HG02623 (cell line): ENCODE measurements around the gene GINS3.

Source experiments
- ATAC-seq: cut with Tn5 transposase; IDR thresholded peaks from one replicate; pipeline ENCODE4 v1.9.1; 2021; ENCODE audit warnings: moderate library complexity; ENCODE audit not compliant: unreplicated experiment

Gene GINS3

GRCh38 chr16:58392215-58393137, at the start of gene GINS3:
Gene GINS3 (plus strand): TSS chr16:58392471. CDS start chr16:58392602, 131 bp downstream.
- peak; percentile 95 for ATAC-seq

DNA sequence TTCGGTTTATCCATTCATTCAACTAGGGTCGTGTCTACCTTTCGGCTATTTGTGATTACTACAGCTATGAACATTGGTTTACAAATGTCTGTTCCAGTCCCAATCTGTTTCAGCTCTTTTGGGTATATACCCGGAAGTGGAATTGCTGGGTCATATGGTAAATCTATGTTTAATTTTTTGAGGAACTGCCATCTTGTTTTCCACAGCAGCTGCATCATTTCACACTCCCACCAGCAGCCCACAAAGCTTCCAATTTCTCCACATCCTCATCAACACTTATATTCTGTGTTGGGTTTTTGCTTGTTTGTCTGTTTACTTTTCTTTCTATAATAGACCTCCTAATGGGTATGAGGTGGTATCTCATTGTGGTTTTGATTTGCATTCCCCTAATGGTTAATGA, 48.7 kb upstream of the GINS3 start:
- no peak for ATAC-seq

- no peak for ATAC-seq
Measured at GRCh38 chr16:58345574-58346354, 46.5 kb upstream of the GINS3 start.

GRCh38 chr16:58346831-58347371, 45.4 kb upstream of the GINS3 start:
- ATAC-seq: no peak

DNA sequence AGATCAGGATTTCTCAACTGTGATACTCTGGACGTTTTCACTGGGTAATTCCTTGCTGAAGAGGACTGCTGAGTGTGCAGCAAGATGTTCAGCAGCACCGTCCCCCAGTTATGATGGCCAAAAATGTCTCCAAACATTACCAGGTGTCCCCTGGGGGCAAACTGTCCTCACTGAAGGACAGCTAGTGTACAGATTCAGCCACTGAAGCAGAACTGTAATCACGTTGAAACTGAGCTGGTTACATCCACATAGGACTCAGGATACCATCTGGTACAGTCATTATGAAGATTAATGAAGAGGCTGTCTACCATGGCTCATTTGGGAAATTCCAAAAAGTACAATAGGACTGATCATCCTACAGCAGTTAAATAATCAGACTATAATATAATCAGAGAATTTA, 43.3 kb upstream of the GINS3 start:
- no peak for ATAC-seq

DNA sequence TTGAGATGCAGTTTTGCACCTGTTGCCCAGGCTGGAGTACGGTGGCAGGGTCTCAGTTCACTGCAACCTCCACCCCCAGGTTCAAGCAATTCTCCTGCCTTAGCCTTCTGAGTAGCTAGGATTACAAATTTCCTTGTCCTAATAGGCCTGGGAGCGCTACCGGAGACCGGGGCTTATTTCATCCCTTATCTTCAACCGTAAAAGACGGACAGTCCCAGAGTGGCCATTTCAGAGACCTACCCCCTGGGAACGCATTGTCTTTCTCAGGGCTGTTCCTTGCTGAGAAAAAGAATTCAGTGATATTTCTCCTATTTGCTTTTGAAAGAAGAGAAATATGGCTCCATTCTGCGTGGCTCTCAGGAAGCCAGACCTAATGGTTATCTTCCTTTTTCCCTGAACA, 39.6 kb upstream of the GINS3 start:
- no peak for ATAC-seq

DNA sequence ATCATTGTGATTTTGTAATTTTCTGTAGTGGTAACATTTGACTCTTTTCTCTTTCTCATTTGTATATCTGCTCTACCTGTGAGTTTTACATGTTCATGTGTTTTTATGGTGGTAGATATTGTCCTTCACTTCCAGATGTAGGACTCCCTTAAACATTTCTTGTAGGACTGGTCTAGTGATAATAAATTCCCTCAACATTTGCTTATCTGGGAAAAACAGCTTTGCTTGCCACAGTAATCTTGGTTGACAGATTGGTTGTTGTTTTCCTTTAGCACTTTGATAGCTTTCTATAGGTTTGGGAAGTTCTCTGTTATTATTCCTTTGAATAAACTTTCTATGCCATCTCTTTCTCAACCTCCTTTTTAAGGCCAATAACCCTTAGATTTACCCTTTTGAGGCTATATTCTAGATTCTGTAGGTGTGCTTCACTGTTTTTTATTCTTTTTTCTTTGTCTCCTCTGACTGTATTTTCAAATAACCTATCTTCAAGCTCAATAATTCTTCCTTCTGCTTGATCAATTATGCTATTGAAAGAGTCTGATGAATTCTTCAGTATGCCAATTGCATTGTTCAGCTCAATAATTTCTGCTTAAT, 32.1 kb upstream of the GINS3 start:
- ATAC-seq: no peak

- ATAC-seq: no peak
Measured at GRCh38 chr16:58361726-58362125, 30.5 kb upstream of the GINS3 start.

- no peak for ATAC-seq
Measured at GRCh38 chr16:58363746-58364393, 28.4 kb upstream of the GINS3 start.

DNA sequence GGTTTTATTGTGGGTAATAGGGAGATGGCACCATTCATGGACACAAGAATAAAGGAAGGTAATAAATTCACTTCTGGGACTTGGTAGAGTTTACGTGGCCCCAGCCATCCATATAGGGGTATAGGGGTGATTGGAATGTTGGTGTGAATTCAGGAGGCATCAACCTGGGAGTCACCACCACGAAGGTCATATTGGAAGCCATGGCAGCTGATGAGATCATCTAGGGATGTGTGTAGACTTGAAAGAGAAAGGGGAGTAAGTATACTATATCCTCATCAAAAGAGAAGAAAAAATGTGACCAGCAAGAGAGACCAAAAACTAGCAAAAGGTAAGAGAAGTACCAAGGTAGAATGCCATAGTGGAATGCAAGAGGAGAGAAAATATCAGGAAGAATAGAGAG, 26.6 kb upstream of the GINS3 start:
- ATAC-seq: no peak

GRCh38 chr16:58366247-58367031, 25.8 kb upstream of the GINS3 start:
- no peak for ATAC-seq

DNA sequence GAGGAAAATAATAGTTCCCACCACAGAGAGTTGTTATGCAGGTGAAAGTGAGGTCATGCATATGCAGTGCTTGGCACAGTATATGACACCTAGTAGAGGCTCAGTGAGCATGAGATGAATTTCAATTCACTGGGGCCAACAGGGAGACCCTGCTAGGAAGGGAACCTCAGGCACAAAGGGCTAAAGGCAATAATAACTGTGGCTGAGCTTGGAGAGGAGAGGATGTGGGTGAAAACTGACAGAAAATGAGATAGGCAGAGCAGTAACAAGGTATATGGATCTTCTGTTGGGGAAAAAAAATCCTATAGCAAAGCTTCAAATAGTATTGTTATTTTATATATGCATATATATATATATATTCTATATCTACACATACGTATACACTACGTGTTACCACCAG, 25.0 kb upstream of the GINS3 start:
- ATAC-seq: no peak

GRCh38 chr16:58371841-58372240, 20.4 kb upstream of the GINS3 start:
- no peak for ATAC-seq

DNA sequence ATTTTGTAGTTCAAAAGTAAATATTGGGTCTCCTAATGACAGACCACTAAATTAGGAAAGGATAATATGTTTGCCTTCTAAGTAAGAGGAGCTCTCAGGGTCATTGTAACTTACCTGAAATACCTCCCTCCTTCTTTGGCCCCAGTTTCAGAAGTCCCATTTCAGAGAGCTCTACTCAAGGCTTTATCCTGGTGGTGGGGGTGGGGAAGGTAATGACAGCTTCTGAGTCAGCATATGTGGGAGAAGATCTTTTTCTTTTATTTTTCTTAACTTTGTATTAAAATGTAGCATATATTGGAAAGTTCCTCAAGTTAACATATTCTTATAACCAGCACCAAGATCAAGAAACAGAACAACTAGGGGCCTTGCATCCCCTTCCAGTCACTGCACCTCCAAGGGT, 16.9 kb upstream of the GINS3 start:
- ATAC-seq: no peak

DNA sequence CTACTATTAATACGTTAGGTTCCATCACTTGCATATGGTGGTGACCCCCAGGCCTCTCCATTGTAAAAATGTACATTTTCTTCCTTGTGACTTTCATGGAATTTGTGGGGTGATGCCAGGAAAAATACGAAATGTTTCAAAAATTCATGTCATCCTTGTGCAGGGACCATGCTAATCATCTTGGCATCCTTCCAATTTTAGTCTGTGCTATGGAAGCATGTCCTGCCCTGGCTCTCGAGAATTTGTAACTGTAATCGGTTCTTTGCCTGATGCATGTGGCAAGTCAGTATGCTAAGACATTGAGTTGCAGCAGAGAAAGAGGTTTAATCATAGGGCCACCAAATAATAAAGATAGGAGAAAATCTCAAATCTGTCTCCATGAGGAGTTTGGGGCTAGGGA, 14.3 kb upstream of the GINS3 start:
- no peak for ATAC-seq

- no peak for ATAC-seq
Measured at GRCh38 chr16:58378401-58378800, 13.9 kb upstream of the GINS3 start.

DNA sequence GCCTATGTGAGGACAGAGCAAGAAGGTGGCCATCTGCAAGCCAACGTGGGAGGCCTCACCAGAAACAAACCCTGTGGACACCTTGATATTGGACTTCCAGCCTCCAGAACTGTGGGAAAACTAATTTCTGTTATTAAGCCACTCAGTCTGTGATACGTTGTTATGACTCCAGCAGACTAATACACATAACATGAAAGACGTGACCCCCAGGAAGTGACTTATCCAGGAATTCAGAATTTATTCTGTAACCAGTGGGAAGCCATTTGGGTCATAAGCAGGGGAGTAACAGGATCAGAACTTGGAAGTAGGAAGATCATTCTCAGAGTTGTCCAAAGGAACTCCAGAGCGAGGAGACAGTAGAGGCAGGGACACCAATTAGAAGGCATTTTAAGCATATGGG, 12.5 kb upstream of the GINS3 start:
- ATAC-seq: no peak

DNA sequence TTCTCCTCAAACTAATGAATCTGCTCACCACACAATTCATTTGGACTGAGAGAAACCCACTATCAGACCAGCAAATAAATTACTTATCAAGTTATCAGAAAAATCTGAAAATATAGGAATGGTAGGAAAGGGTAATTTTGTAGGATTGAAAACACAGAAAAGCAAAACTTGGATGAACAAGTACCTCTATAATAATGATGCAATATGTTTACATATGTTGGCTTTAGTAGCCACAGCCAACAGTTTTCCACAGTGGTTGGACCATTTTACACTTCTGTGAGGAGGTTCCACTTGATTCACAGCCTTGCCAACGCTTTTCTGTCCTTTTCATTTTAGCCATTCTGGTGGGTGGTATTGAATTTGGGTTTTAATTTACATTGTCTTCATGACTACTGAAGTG, 10.6 kb upstream of the GINS3 start:
- ATAC-seq: no peak

- ATAC-seq: no peak
Measured at GRCh38 chr16:58384437-58385055, 7.7 kb upstream of the GINS3 start.
